HL-60 (cell line): ENCODE measurements around the gene MAD1L1.

Source experiments
- DNase-seq, 2 experiments: peaks; one replicate each; pipeline ENCODE4 v3.0.0-alpha.2; 2010 to 2020; ENCODE audit warnings: low read depth in 1 of 2, low spot score in 1 of 2
- H3K27ac ChIP-seq: fragments of 250-450 bp; sonication (Bioruptor Pico); replicated peaks from 2 replicates; pipeline ENCODE4 v1.5.1; 2020; ENCODE audit warnings: mild to moderate bottlenecking, moderate library complexity
- H3K27me3 ChIP-seq: fragments of 250-450 bp; sonication (Bioruptor Pico); 2 replicates; pipeline ENCODE4 v1.5.1; 2021; ENCODE audit warnings: mild to moderate bottlenecking, moderate library complexity; ENCODE audit not compliant: insufficient read depth, poor library complexity, severe bottlenecking
- H3K4me3 ChIP-seq: replicated peaks from 2 replicates; pipeline ENCODE4 v1.5.1; 2011; ENCODE audit warnings: mild to moderate bottlenecking, control low read depth, low read length; ENCODE audit not compliant: insufficient read depth
- GABPA ChIP-seq: IDR thresholded peaks from 2 replicates; pipeline ENCODE4 v1.6.1; 2012; ENCODE audit warnings: low read depth
- POLR2AphosphoS5 ChIP-seq: IDR thresholded peaks from 2 replicates; pipeline ENCODE4 v1.6.1; 2012; ENCODE audit warnings: low read depth
- SPI1 ChIP-seq: IDR thresholded peaks from 2 replicates; pipeline ENCODE4 v1.6.1; 2012; ENCODE audit warnings: low read depth, mild to moderate bottlenecking, borderline replicate concordance
- TF ChIP-seq, protein P1 (sequence below): IDR thresholded peaks from 2 replicates; pipeline ENCODE4 v1.6.1; 2012; ENCODE audit warnings: low read depth; ENCODE audit not compliant: insufficient replicate concordance
- TF ChIP-seq, protein P2 (sequence below): IDR thresholded peaks from one replicate; pipeline ENCODE4 v1.5.1; 2011; ENCODE audit warnings: low read length, control low read depth, inconsistent platforms; ENCODE audit not compliant: insufficient read depth

The MAD1L1 gene

DNA sequence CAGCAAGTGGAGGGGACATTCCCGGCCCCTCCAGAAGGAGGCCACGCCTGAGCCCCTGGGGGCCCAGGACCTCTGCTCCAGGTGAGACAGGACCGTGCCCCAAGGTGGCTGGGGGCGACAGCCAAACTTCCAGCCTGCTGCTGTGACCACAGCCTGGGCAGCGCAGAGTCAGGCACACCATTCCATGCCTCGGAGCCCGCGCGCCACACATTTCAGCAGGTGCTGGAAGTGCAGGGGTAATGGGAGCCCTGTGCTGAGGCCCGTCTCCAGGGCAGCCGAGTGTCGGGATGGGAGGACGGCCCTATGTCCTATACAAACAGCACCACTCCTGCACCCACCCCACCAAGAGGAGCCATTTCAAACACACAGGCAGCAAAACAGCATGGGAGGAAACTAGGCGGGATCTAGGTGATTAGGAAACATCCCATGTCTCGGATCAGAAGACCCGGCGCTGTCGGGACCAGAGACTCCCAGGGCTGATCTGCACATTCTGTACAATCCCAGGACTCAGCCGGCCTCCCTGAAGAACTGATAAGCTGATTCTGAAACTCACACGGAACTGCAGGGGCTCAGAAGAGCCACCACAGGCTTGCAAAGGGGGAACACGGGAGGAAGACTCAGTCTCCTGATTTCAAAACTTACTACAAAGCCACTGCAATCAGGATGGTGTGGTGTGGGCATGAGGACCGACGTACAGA is 290.4 kb downstream of the MAD1L1 start:
- Histone ChIP-seq H3K27ac (peak overlapping the region; percentile 29), H3K4me3 (no peak overlapping the region), H3K27me3 (no peaks in the 10 kb centered on the region)
- DNase-seq: peak in 1 of 2 experiments; percentile 67
- TF ChIP-seq, protein P1, sequence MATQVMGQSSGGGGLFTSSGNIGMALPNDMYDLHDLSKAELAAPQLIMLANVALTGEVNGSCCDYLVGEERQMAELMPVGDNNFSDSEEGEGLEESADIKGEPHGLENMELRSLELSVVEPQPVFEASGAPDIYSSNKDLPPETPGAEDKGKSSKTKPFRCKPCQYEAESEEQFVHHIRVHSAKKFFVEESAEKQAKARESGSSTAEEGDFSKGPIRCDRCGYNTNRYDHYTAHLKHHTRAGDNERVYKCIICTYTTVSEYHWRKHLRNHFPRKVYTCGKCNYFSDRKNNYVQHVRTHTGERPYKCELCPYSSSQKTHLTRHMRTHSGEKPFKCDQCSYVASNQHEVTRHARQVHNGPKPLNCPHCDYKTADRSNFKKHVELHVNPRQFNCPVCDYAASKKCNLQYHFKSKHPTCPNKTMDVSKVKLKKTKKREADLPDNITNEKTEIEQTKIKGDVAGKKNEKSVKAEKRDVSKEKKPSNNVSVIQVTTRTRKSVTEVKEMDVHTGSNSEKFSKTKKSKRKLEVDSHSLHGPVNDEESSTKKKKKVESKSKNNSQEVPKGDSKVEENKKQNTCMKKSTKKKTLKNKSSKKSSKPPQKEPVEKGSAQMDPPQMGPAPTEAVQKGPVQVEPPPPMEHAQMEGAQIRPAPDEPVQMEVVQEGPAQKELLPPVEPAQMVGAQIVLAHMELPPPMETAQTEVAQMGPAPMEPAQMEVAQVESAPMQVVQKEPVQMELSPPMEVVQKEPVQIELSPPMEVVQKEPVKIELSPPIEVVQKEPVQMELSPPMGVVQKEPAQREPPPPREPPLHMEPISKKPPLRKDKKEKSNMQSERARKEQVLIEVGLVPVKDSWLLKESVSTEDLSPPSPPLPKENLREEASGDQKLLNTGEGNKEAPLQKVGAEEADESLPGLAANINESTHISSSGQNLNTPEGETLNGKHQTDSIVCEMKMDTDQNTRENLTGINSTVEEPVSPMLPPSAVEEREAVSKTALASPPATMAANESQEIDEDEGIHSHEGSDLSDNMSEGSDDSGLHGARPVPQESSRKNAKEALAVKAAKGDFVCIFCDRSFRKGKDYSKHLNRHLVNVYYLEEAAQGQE: no peak
- TF ChIP-seq, protein P2, sequence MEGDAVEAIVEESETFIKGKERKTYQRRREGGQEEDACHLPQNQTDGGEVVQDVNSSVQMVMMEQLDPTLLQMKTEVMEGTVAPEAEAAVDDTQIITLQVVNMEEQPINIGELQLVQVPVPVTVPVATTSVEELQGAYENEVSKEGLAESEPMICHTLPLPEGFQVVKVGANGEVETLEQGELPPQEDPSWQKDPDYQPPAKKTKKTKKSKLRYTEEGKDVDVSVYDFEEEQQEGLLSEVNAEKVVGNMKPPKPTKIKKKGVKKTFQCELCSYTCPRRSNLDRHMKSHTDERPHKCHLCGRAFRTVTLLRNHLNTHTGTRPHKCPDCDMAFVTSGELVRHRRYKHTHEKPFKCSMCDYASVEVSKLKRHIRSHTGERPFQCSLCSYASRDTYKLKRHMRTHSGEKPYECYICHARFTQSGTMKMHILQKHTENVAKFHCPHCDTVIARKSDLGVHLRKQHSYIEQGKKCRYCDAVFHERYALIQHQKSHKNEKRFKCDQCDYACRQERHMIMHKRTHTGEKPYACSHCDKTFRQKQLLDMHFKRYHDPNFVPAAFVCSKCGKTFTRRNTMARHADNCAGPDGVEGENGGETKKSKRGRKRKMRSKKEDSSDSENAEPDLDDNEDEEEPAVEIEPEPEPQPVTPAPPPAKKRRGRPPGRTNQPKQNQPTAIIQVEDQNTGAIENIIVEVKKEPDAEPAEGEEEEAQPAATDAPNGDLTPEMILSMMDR: no peak
- TF ChIP-seq GABPA (no peak), POLR2AphosphoS5 (no peak), SPI1 (no peak)

DNA sequence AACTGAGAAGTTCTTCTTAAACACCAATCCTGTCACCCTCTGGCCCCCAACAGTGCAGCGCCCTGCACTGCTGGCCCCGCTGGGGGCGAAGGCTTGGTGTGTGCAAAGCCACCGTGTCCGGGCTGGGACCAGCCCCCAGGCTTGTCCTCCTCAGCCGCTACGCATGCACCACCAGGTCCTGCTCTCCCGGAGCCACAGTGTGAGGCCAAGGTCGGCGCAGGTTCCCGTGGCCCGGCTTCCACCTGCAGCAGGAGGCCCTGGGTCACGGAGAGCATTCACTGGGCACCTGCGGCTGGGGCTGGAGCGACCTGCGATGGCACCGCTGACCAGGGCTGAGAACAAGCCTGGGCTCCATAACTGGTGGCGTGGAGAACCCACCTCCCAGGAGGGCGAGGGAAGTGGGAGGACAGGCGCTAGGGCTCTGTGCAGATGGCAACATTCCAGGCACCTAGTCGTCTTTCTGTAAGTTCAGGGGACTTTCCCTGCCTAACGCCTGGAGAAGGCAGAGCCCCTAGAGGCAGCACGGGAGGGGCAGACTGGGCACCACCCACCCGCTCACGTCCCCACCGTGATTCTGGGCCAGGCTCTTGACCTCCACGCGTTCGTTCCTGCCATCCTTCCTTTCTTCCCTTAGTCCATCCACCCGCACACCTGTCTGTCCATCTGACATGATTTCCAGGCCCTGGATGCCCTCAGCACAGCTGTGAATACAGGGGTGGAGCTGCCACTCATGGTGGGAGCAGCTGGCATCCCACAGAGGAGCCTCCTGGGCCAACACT is 291.1 kb downstream of the MAD1L1 start:
- TF ChIP-seq, protein P1: no peak
- TF ChIP-seq POLR2AphosphoS5: no peak
- TF ChIP-seq, protein P2: no peak
- DNase-seq: no peak
- H3K27me3 ChIP-seq: no peaks in the 10 kb centered on the region
- H3K4me3 ChIP-seq: no peak overlapping the region
- H3K27ac ChIP-seq: peak overlapping the region; percentile 82

DNA sequence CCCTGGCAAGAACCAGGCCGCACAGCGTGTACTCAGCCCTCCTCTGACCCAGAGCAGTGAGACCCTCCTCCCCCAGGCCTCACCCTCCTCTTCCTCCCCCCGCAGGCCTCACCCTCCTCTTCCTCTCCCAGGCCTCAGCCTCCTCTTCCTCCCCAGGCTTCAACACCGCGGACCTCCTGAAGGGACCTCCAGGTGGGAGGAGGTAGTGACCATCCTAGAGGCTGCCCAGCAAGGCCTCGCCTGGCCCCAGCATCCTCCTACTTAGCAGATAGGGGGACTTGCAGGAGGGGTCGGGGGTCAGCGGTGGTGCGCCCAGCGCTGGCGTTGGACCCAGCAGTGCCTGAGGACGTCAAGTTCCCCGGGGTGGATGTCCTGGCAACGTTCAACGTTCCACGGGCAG is 291.9 kb downstream of the MAD1L1 start:
- H3K27me3 ChIP-seq: no peaks in the 10 kb centered on the region
- H3K27ac ChIP-seq: peak overlapping the region; percentile 82
- TF ChIP-seq GABPA: no peak
- TF ChIP-seq SPI1: peak; percentile 32; the same call in 1 of the 2 replicates
- no peak for TF ChIP-seq POLR2AphosphoS5
- TF ChIP-seq, protein P2: no peak
- TF ChIP-seq, protein P1: no peak
- no peak overlapping the region for H3K4me3 ChIP-seq
- peak; percentile 68 to 97 for DNase-seq
